Naive thymus-derived CD4-positive, alpha-beta T cell (primary cell): ENCODE results near the gene TM9SF2. TPM values are rescaled to one million over a fixed set of nuclear protein-coding genes. Genes with fewer than 3 reads are reported as not detected.

ENCODE experiments used
- ATAC-seq: fragments of 150-1000 bp; cut with Tn5 transposase; 2 replicates; pipeline ENCODE4 v1.10.0; 2021; ENCODE audit warnings: mild to moderate bottlenecking, moderate library complexity
- CTCF ChIA-PET: fragments of 350-600 bp; sonication (Branson Sonifier 250); formaldehyde crosslinking; loops from one replicate; lab custom pipeline; 2021; ENCODE audit warnings: antibody characterized with exemption; lab: Charles Lee
- POLR2A ChIA-PET: fragments of 350-600 bp; sonication (Branson Sonifier 250); formaldehyde crosslinking; loops from one replicate; lab custom pipeline; 2021; ENCODE audit warnings: antibody characterized with exemption, inconsistent platforms; lab: Charles Lee
- DNase-seq, 9 donors: peaks; one replicate each; pipeline versions ENCODE4 v3.0.0 to v3.0.0-alpha.2; 2020 to 2022; ENCODE audit warnings: mixed read lengths in 1 of 9
- H3K27ac ChIP-seq: one replicate; pipeline ENCODE4 v1.7.0; 2013; ENCODE audit warnings: mild to moderate bottlenecking, low read depth, low read length, moderate library complexity
- H3K27me3 ChIP-seq, 2 donors: one replicate each; pipeline ENCODE4 v1.7.0; 2013; ENCODE audit warnings: low read length in 2 of 2, mild to moderate bottlenecking in 2 of 2, moderate library complexity in 2 of 2; ENCODE audit not compliant: control insufficient read depth in 2 of 2, insufficient read depth in 2 of 2
- H3K36me3 ChIP-seq, 3 experiments: 1 replicate in 2 of 3; 2 replicates in 1 of 3; pipeline ENCODE4 v1.7.0; 2013; ENCODE audit warnings: low read length in 3 of 3, mild to moderate bottlenecking in 3 of 3, moderate library complexity in 1 of 3; ENCODE audit not compliant: insufficient read depth in 3 of 3, control insufficient read depth in 2 of 3
- H3K4me1 ChIP-seq, 2 donors: one replicate each; pipeline ENCODE4 v1.7.0; 2013; ENCODE audit warnings: low read length in 2 of 2, mild to moderate bottlenecking in 2 of 2, moderate library complexity in 1 of 2; ENCODE audit not compliant: control insufficient read depth in 2 of 2, insufficient read depth in 2 of 2
- H3K4me3 ChIP-seq: 2 replicates; pipeline ENCODE4 v1.7.0; 2013; ENCODE audit warnings: mild to moderate bottlenecking, low read length
- H3K9me3 ChIP-seq, 3 experiments: 1 replicate in 2 of 3; 2 replicates in 1 of 3; pipeline ENCODE4 v1.7.0; 2013; ENCODE audit warnings: low read length in 3 of 3; ENCODE audit not compliant: control insufficient read depth in 2 of 3
- H3K27ac Mint-ChIP-seq, 9 donors: one replicate each; pipeline ENCODE4 v1.8.0; 2020 to 2022; ENCODE audit warnings: mixed read lengths in 9 of 9, mild to moderate bottlenecking in 8 of 9, moderate library complexity in 5 of 9, inconsistent platforms in 2 of 9
- H3K27me3 Mint-ChIP-seq, 5 donors: one replicate each; pipeline ENCODE4 v1.8.0; 2021 to 2022; ENCODE audit warnings: mixed read lengths in 5 of 5, mild to moderate bottlenecking in 1 of 5
- H3K36me3 Mint-ChIP-seq, 5 donors: one replicate each; pipeline ENCODE4 v1.8.0; 2020 to 2022; ENCODE audit warnings: mixed read lengths in 5 of 5, mild to moderate bottlenecking in 3 of 5, inconsistent platforms in 1 of 5
- H3K4me1 Mint-ChIP-seq, 7 donors: one replicate each; pipeline ENCODE4 v1.8.0; 2020 to 2022; ENCODE audit warnings: mixed read lengths in 7 of 7, mild to moderate bottlenecking in 3 of 7, inconsistent platforms in 1 of 7
- H3K4me3 Mint-ChIP-seq, 10 donors: one replicate each; pipeline ENCODE4 v1.8.0; 2020 to 2022; ENCODE audit warnings: mild to moderate bottlenecking in 10 of 10, mixed read lengths in 10 of 10, moderate library complexity in 6 of 10, inconsistent platforms in 2 of 10
- H3K9me3 Mint-ChIP-seq, 11 donors: one replicate each; pipeline ENCODE4 v1.8.0; 2020 to 2022; ENCODE audit warnings: mixed read lengths in 11 of 11, mild to moderate bottlenecking in 4 of 11, inconsistent platforms in 1 of 11, moderate library complexity in 1 of 11
- intact Hi-C, 2 donors: fragments of 100-400 bp; cut with micrococcal nuclease; formaldehyde crosslinking; loops; one replicate each; pipeline ENCODE4 v1.15.1; 2023
- polyA plus RNA-seq, 2 donors: library from polyadenylated mRNA; unstranded; fragments of 300-500 nt; fragmentation: Illumina TruSeq; gene quantifications; one replicate each; pipeline ENCODE4 v1.2.3, GENCODE V29; 2021
- total RNA-seq, 6 experiments: library from RNA in 5 of 6; stranded (reverse) in 5 of 6; gene quantifications; 1 replicate in 5 of 6; 2 replicates in 1 of 6; pipeline ENCODE4 v1.2.3 and lab custom pipeline; 2021 to 2026

Gene TM9SF2
- total and polyA plus RNA-seq, 7 experiments from 2014 or later: 38.0 to 81.9 (median 53.6) TPM

- intact Hi-C loops: no loop called here
Measured at GRCh38 chr13:99545361-99545760, 44.1 kb downstream of the TM9SF2 start.

GRCh38 chr13:99545979-99546378 is 44.7 kb downstream of the TM9SF2 start:
- no peaks in the 10 kb centered on the region for H3K9me3 ChIP-seq
- ChIA-PET POLR2A (interaction anchor here (0.6 kb wide), 1 partner anchor 78 kb away, joined by 4 read pairs; no protein-coding TSS in a partner anchor), CTCF (interaction anchor here (0.8 to 1.1 kb wide), 2 partner anchors 17 to 277 kb away, joined by 3 to 4 read pairs; no protein-coding TSS in a partner anchor)
- H3K27ac ChIP-seq: no peak overlapping the region
- Mint-ChIP-seq H3K27ac (peak overlapping the region in 7 of 9 donors; percentile 25 to 97 (median 80)), H3K36me3 (peaks cover 19 to 61% (median 47%) of the 10 kb centered on the region in 5 donors), H3K4me1 (peaks cover 19 to 57% (median 37%) of the 10 kb centered on the region in 7 donors), H3K27me3 (no peaks in the 10 kb centered on the region), H3K9me3 (no peaks in the 10 kb centered on the region), H3K4me3 (peak overlapping the region in 1 of 10 donors; percentile 38)
- DNase-seq (no peak), ATAC-seq (no peak)
- intact Hi-C loops: no loop called here
- H3K27me3 ChIP-seq: no peaks in the 10 kb centered on the region
- H3K36me3 ChIP-seq: peaks cover 4 to 56% (median 24%) of the 10 kb centered on the region in 3 experiments
- H3K4me1 ChIP-seq: peaks cover 18 to 21% of the 10 kb centered on the region in 2 donors
- H3K4me3 ChIP-seq: no peak overlapping the region

More at GRCh38 chr13:99545361-99545760, 44.1 kb downstream of the TM9SF2 start:
- Mint-ChIP-seq H3K36me3 (peaks cover 18 to 65% (median 51%) of the 10 kb centered on the region in 5 donors), H3K27me3 (no peaks in the 10 kb centered on the region), H3K4me3 (no peak overlapping the region), H3K27ac (peak overlapping the region in 7 of 9 donors; percentile 38 to 97 (median 81)), H3K4me1 (peaks cover 24 to 63% (median 43%) of the 10 kb centered on the region in 7 donors), H3K9me3 (no peaks in the 10 kb centered on the region)
- no peak for DNase-seq
- no peak overlapping the region for H3K4me3 ChIP-seq
- H3K4me1 ChIP-seq: peaks cover 18 to 27% of the 10 kb centered on the region in 2 donors
- ATAC-seq: no peak
- no peaks in the 10 kb centered on the region for H3K27me3 ChIP-seq
- CTCF ChIA-PET: interaction anchor here (0.8 kb wide), 1 partner anchor 278 kb away, joined by 3 read pairs; no protein-coding TSS in a partner anchor
- POLR2A ChIA-PET: no interaction called here
- no peaks in the 10 kb centered on the region for H3K9me3 ChIP-seq
- H3K27ac ChIP-seq: no peak overlapping the region
- H3K36me3 ChIP-seq: peaks cover 4 to 51% (median 21%) of the 10 kb centered on the region in 3 experiments

- Histone ChIP-seq H3K4me1 (peaks cover 17 to 18% of the 10 kb centered on the region in 2 donors), H3K27me3 (no peaks in the 10 kb centered on the region), H3K36me3 (peaks cover 4 to 65% (median 33%) of the 10 kb centered on the region in 3 experiments), H3K9me3 (no peaks in the 10 kb centered on the region), H3K4me3 (no peak overlapping the region), H3K27ac (no peak overlapping the region)
- no peaks in the 10 kb centered on the region for H3K9me3 Mint-ChIP-seq
- H3K4me3 Mint-ChIP-seq: no peak overlapping the region
- ChIA-PET POLR2A (interaction anchor here (0.6 kb wide), 1 partner anchor 84 kb away, joined by 3 read pairs; no protein-coding TSS in a partner anchor), CTCF (interaction anchor here (1.1 kb wide), 1 partner anchor 18 kb away, joined by 4 read pairs; no protein-coding TSS in a partner anchor)
- peaks cover 16 to 53% (median 31%) of the 10 kb centered on the region in 7 donors for H3K4me1 Mint-ChIP-seq
- DNase-seq (no peak), ATAC-seq (no peak)
- H3K27me3 Mint-ChIP-seq: no peaks in the 10 kb centered on the region
- peaks cover 23 to 59% (median 40%) of the 10 kb centered on the region in 5 donors for H3K36me3 Mint-ChIP-seq
- peak overlapping the region in 8 of 9 donors; percentile 48 to 97 (median 76) for H3K27ac Mint-ChIP-seq
- intact Hi-C loops: no loop called here
Measured at GRCh38 chr13:99546878-99547277, 45.6 kb downstream of the TM9SF2 start.

GRCh38 chr13:99548448-99548847 is 47.2 kb downstream of the TM9SF2 start:
- Histone ChIP-seq H3K36me3 (peaks cover 4 to 78% (median 46%) of the 10 kb centered on the region in 3 experiments), H3K27ac (peak overlapping the region; percentile 29), H3K4me3 (no peak overlapping the region), H3K27me3 (no peaks in the 10 kb centered on the region), H3K4me1 (peaks cover 3 to 9% of the 10 kb centered on the region in 2 donors), H3K9me3 (no peaks in the 10 kb centered on the region)
- peak overlapping the region in 1 of 10 donors; percentile 14 for H3K4me3 Mint-ChIP-seq
- DNase-seq (no peak), ATAC-seq (peak; percentile 49)
- ChIA-PET POLR2A (interaction anchor here (0.5 kb wide), 1 partner anchor 72 kb away, joined by 5 read pairs; no protein-coding TSS in a partner anchor), CTCF (interaction anchor here (0.6 kb wide), 1 partner anchor 43 kb away, joined by 3 read pairs; no protein-coding TSS in a partner anchor)
- H3K9me3 Mint-ChIP-seq: no peaks in the 10 kb centered on the region
- peak overlapping the region; percentile 29 to 97 (median 79) for H3K27ac Mint-ChIP-seq
- H3K27me3 Mint-ChIP-seq: no peaks in the 10 kb centered on the region
- H3K4me1 Mint-ChIP-seq: peaks cover 4 to 40% (median 19%) of the 10 kb centered on the region in 7 donors
- intact Hi-C loops: loop anchor here in 1 of 2 donors (2.0 kb wide), 1 partner anchor 14 kb away; no protein-coding TSS in a partner anchor
- peaks cover 19 to 51% (median 28%) of the 10 kb centered on the region in 5 donors for H3K36me3 Mint-ChIP-seq

- Histone ChIP-seq H3K27ac (no peak overlapping the region), H3K36me3 (peaks cover 4 to 80% (median 47%) of the 10 kb centered on the region in 3 experiments), H3K4me1 (peaks cover under 1% of the 10 kb centered on the region in 2 donors), H3K9me3 (no peaks in the 10 kb centered on the region), H3K4me3 (no peak overlapping the region), H3K27me3 (no peaks in the 10 kb centered on the region)
- ChIA-PET POLR2A (interaction anchor here (0.9 to 1.5 kb wide), 2 partner anchors 10 to 24 kb away, joined by 3 to 4 read pairs; no protein-coding TSS in a partner anchor), CTCF (interaction anchor here (0.7 to 1.4 kb wide), 2 partner anchors 9 to 1021 kb away, joined by 3 read pairs; no protein-coding TSS in a partner anchor)
- intact Hi-C loops: no loop called here
- DNase-seq: no peak
- Mint-ChIP-seq H3K27me3 (no peaks in the 10 kb centered on the region), H3K4me1 (peaks cover 1 to 21% (median 12%) of the 10 kb centered on the region in 7 donors), H3K9me3 (no peaks in the 10 kb centered on the region), H3K36me3 (peaks cover 14 to 60% (median 47%) of the 10 kb centered on the region in 5 donors), H3K27ac (peak overlapping the region in 4 of 9 donors; percentile 4 to 55 (median 30)), H3K4me3 (no peak overlapping the region)
- no peak for ATAC-seq
Measured at GRCh38 chr13:99553033-99553432, 51.8 kb downstream of the TM9SF2 start.

- POLR2A ChIA-PET: interaction anchor here (0.6 kb wide), 1 partner anchor 21 kb away, joined by 3 read pairs; no protein-coding TSS in a partner anchor
- Mint-ChIP-seq H3K36me3 (peaks cover 7 to 65% (median 44%) of the 10 kb centered on the region in 5 donors), H3K27me3 (no peaks in the 10 kb centered on the region), H3K9me3 (no peaks in the 10 kb centered on the region), H3K27ac (peak overlapping the region in 3 of 9 donors; percentile 27 to 51 (median 49)), H3K4me3 (no peak overlapping the region), H3K4me1 (peaks cover 0 to 9% (median 5%) of the 10 kb centered on the region in 7 donors)
- no peaks in the 10 kb centered on the region for H3K4me1 ChIP-seq
- peaks cover 4 to 76% (median 35%) of the 10 kb centered on the region in 3 experiments for H3K36me3 ChIP-seq
- ATAC-seq (no peak), DNase-seq (no peak)
- H3K27ac ChIP-seq: no peak overlapping the region
- no peak overlapping the region for H3K4me3 ChIP-seq
- H3K27me3 ChIP-seq: no peaks in the 10 kb centered on the region
- intact Hi-C loops: no loop called here
- CTCF ChIA-PET: no interaction called here
- H3K9me3 ChIP-seq: no peaks in the 10 kb centered on the region
Measured at GRCh38 chr13:99555149-99555548, 53.9 kb downstream of the TM9SF2 start.
